NCI-H2171 treated with DMSO at 0.1 percent for 48 hours (cell line): Measurements from ENCODE around the gene ABLIM3.

Source experiments
- DNase-seq: peaks from one replicate; lab custom pipeline; 2025; lab: John Stamatoyannopoulos, UW

ABLIM3 gene

GRCh38 chr5:149188383-149188782 is 47.1 kb downstream of the ABLIM3 start:
- no peak for DNase-seq

GRCh38 chr5:149195337-149195887 is 54.1 kb downstream of the ABLIM3 start:
- DNase-seq, result no peak

- DNase-seq, result no peak
These were observed 54.7 kb downstream of the ABLIM3 start for GRCh38 chr5:149195962-149196361.

- no peak for DNase-seq
These were observed 56.9 kb downstream of the ABLIM3 start for GRCh38 chr5:149198148-149198547.

GRCh38 chr5:149200355-149200754 is 59.1 kb downstream of the ABLIM3 start:
- DNase-seq, result no peak

GRCh38 chr5:149201121-149201637 is 59.9 kb downstream of the ABLIM3 start:
- DNase-seq, result no peak

- no peak for DNase-seq
These were observed 61.7 kb downstream of the ABLIM3 start for GRCh38 chr5:149202910-149203451.

GRCh38 chr5:149203921-149204441 is 62.7 kb downstream of the ABLIM3 start:
- DNase-seq, result no peak

GRCh38 chr5:149205625-149206523 is 64.6 kb downstream of the ABLIM3 start:
- no peak for DNase-seq

- DNase-seq, result no peak
These were observed 65.3 kb downstream of the ABLIM3 start for GRCh38 chr5:149206524-149207141.

GRCh38 chr5:149207831-149208230 is 66.5 kb downstream of the ABLIM3 start:
- DNase-seq, result no peak

GRCh38 chr5:149210225-149210624 is 68.9 kb downstream of the ABLIM3 start:
- no peak for DNase-seq

GRCh38 chr5:149210968-149211490 is 69.7 kb downstream of the ABLIM3 start:
- DNase-seq, result no peak

GRCh38 chr5:149211566-149211965 is 70.3 kb downstream of the ABLIM3 start:
- no peak for DNase-seq

- DNase-seq, result no peak
These were observed 71.1 kb downstream of the ABLIM3 start for GRCh38 chr5:149212198-149212951.

- no peak for DNase-seq
These were observed 72.1 kb downstream of the ABLIM3 start for GRCh38 chr5:149213264-149213880.

GRCh38 chr5:149215478-149216090 is 74.3 kb downstream of the ABLIM3 start:
- no peak for DNase-seq

GRCh38 chr5:149216496-149216895 is 75.2 kb downstream of the ABLIM3 start:
- DNase-seq, result no peak

- no peak for DNase-seq
These were observed 76.0 kb downstream of the ABLIM3 start for GRCh38 chr5:149217096-149217802.

- DNase-seq, result no peak
These were observed 76.5 kb downstream of the ABLIM3 start for GRCh38 chr5:149217803-149218155.
